Vagina (tissue), 2 donors: ENCODE data around the gene POLL.

ENCODE experiments used
- POLR2A ChIP-seq, 2 donors: fragments of 450-650 bp; IDR thresholded peaks; one replicate each; pipeline ENCODE4 v1.6.1; 2017; ENCODE audit warnings: antibody characterized with exemption in 2 of 2, mild to moderate bottlenecking in 2 of 2, moderate library complexity in 2 of 2
- POLR2AphosphoS5 ChIP-seq, 2 donors: sonication (generic); formaldehyde crosslinking; IDR thresholded peaks; one replicate each; pipeline ENCODE4 v1.9.0; 2017; ENCODE audit warnings: antibody characterized with exemption in 2 of 2, mild to moderate bottlenecking in 2 of 2, low read depth in 1 of 2; ENCODE audit not compliant: insufficient read depth in 1 of 2
- TF ChIP-seq, protein P1 (sequence below), 3 experiments: fragments of 450-650 bp in 2 of 3; fragments of 200-600 bp in 1 of 3; sonication (generic) in 1 of 3; IDR thresholded peaks; one replicate each; pipeline ENCODE4 v1.5.1; 2017 to 2019; ENCODE audit warnings: antibody characterized with exemption in 3 of 3, mild to moderate bottlenecking in 2 of 3, moderate library complexity in 2 of 3

DNA sequence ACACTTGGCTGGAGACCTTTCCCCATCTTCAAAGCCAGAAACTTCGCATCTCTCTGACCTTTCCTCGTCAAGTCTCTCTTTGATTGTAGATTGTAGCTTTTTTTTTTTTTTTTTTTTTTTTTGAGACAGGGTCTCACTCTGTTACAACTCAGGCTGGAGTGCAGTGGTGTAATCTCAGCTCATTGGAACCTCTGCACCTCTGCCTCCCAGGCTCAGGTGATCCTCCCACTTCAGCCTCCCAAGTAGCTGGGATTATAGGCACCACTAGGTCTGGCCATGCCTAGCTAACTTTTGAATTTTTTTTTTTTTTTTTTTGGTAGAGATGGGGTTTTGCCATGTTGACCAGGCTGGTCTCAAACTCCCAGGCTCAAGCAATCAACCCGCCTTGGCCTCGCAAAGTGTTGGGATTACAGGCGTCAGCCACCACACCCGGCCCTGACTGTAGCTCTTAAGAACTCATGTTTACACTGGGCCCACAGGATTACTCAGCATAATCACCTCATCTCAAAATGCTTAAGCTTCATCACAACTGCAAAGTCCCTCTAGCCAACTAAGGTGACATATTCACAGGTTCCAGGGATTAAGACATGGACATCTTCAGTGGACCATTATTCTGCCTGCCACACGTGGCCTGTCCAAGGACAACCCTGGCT lies 11.7 kb downstream of the POLL start:
- TF ChIP-seq, protein P1, sequence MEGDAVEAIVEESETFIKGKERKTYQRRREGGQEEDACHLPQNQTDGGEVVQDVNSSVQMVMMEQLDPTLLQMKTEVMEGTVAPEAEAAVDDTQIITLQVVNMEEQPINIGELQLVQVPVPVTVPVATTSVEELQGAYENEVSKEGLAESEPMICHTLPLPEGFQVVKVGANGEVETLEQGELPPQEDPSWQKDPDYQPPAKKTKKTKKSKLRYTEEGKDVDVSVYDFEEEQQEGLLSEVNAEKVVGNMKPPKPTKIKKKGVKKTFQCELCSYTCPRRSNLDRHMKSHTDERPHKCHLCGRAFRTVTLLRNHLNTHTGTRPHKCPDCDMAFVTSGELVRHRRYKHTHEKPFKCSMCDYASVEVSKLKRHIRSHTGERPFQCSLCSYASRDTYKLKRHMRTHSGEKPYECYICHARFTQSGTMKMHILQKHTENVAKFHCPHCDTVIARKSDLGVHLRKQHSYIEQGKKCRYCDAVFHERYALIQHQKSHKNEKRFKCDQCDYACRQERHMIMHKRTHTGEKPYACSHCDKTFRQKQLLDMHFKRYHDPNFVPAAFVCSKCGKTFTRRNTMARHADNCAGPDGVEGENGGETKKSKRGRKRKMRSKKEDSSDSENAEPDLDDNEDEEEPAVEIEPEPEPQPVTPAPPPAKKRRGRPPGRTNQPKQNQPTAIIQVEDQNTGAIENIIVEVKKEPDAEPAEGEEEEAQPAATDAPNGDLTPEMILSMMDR (IDR thresholded peaks at IDR 0.05), result no peak
- TF ChIP-seq POLR2A (IDR thresholded peaks at IDR 0.05), result no peak
- no peak for TF ChIP-seq POLR2AphosphoS5 (IDR thresholded peaks at IDR 0.05; ENCODE audit: insufficient read depth in 1 of 2, low read depth in 1 of 2)
